ENCODE measurements around the gene ANKDD1A. TPM values are rescaled to one million over a fixed set of nuclear protein-coding genes. Genes with fewer than 3 reads are reported as not detected.

Gene ANKDD1A
- total RNA-seq, 4 donors from 2014 or later = 2.1 to 3.6 (median 2.8) TPM

GRCh38 chr15:64949383-64950186 lies 37.9 kb downstream of the ANKDD1A start:
- H3K4me1 ChIP-seq = no peaks in the 10 kb centered on the region
- H3K9me3 ChIP-seq = no peaks in the 10 kb centered on the region
- no peak for TF ChIP-seq CTCF (IDR thresholded peaks at IDR 0.05)
- TF ChIP-seq EP300 (IDR thresholded peaks at IDR 0.05) = no peak
- TF ChIP-seq POLR2AphosphoS5 (IDR thresholded peaks at IDR 0.05) = no peak
- TF ChIP-seq POLR2A (IDR thresholded peaks at IDR 0.05) = no peak
- peak in 1 of 2 donors; percentile 55 for DNase-seq (ENCODE audit: low spot score in 2 of 2)
- no peaks in the 10 kb centered on the region for H3K27me3 ChIP-seq
- peaks cover 3% of the 10 kb centered on the region for H3K36me3 ChIP-seq
- H3K27ac ChIP-seq = no peak overlapping the region
- 71% methylated on average over 4 of the region's 11 CpGs for WGBS
- H3K4me3 ChIP-seq = no peak overlapping the region

DNA sequence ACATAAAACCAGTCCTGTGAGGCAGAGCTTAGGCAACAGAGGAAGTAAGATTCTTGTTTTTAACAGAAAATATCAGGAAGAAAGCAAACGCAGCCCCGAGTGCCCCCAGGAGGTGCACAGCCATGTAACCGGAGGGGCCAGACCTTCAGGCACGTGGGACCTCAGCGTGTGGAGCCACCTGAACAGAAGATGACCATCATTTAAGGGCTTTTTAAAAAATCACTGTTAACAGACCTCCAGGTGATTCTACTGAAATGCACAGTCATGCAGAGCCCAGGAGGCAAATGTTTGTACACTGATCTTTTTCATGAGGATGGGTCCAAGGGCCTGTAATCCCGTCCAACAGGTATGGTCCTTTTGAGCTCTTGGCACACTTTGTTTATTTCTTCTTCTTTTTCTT lies 39.2 kb downstream of the ANKDD1A start:
- Histone ChIP-seq H3K36me3 (peaks cover 14% of the 10 kb centered on the region), H3K27ac (no peak overlapping the region), H3K4me1 (no peaks in the 10 kb centered on the region), H3K4me3 (no peak overlapping the region), H3K9me3 (no peaks in the 10 kb centered on the region), H3K27me3 (no peaks in the 10 kb centered on the region)
- DNase-seq (ENCODE audit: low spot score in 2 of 2) = peak in 1 of 2 donors; percentile 48
- 48% methylated on average over 6 of the region's 6 CpGs for WGBS
- TF ChIP-seq CTCF (IDR thresholded peaks at IDR 0.05) = no peak
- no peak for TF ChIP-seq EP300 (IDR thresholded peaks at IDR 0.05)
- no peak for TF ChIP-seq POLR2A (IDR thresholded peaks at IDR 0.05)
- TF ChIP-seq POLR2AphosphoS5 (IDR thresholded peaks at IDR 0.05) = no peak

DNA sequence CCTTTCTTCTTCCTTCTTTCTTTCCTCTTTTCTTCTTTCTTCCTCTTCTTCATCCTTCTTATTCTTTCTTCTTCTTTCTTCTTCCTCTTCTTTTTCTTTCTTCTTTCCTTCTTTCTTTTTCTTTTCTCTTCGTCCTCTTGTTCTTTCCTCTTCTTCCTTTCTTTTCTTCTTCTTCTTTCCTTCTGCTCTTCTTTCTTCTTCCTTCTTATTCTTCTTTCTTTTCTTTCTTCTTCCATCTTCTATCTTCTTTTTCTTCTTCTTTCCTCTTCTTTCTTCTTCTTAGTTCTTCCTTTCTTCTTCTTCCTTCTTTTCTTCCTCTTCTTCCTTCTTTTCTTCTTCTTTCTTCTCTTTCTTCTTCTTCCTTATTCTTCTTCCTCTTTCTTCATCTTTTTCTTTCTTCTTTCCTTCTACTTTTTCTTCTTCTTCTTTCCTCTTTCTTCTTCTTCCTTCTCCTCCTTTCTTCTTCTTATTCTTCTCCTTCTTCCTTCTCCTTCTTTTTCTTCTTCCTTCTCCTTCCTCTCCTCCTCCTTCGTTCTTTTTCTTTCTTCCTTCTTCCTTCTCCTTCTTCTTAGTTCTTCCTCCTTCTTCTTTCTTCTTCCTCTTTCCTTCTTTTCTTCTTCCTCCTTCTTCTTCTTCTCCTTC lies 40.2 kb downstream of the ANKDD1A start:
- H3K4me1 ChIP-seq = no peaks in the 10 kb centered on the region
- TF ChIP-seq EP300 (IDR thresholded peaks at IDR 0.05) (no peak), POLR2A (IDR thresholded peaks at IDR 0.05) (no peak), CTCF (IDR thresholded peaks at IDR 0.05) (no peak), POLR2AphosphoS5 (IDR thresholded peaks at IDR 0.05) (no peak)
- H3K4me3 ChIP-seq = no peak overlapping the region
- no peaks in the 10 kb centered on the region for H3K9me3 ChIP-seq
- no peak overlapping the region for H3K27ac ChIP-seq
- no peak for DNase-seq (ENCODE audit: low spot score in 2 of 2)
- WGBS = 96% methylated on average over 2 of the region's 2 CpGs
- peaks cover 24% of the 10 kb centered on the region for H3K36me3 ChIP-seq
- no peaks in the 10 kb centered on the region for H3K27me3 ChIP-seq

DNA sequence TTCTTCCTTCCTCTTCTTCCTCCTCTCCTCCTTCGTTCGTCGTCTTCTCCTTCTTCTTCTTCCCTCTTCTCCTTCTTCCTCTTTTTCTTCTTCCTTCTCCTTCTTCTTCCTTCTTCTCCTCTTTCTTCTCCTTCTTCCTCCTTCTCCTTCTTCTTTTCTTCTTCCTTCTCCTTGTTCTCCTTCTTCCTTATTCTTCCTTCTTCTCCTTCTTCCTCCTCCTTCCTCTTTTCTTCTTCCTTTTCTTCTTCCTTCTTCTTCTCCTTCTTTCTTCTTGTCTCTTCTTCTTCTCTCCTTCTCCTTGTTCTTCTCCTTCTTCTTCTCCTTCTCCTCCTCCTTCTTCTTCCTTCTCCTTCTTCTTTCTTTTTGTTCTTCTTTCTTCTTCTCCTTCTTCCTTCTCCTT lies 42.7 kb downstream of the ANKDD1A start:
- H3K4me1 ChIP-seq = no peaks in the 10 kb centered on the region
- H3K9me3 ChIP-seq = no peaks in the 10 kb centered on the region
- H3K4me3 ChIP-seq = no peak overlapping the region
- WGBS = 85% methylated on average over 2 of the region's 3 CpGs
- no peak for TF ChIP-seq CTCF (IDR thresholded peaks at IDR 0.05)
- H3K27ac ChIP-seq = no peak overlapping the region
- peaks cover 44% of the 10 kb centered on the region for H3K36me3 ChIP-seq
- no peaks in the 10 kb centered on the region for H3K27me3 ChIP-seq
- no peak for DNase-seq (ENCODE audit: low spot score in 2 of 2)

GRCh38 chr15:64959128-64959527 lies 47.4 kb downstream of the ANKDD1A start:
- Histone ChIP-seq H3K27ac (no peak overlapping the region), H3K4me3 (no peak overlapping the region), H3K9me3 (no peaks in the 10 kb centered on the region), H3K27me3 (no peaks in the 10 kb centered on the region), H3K4me1 (no peaks in the 10 kb centered on the region), H3K36me3 (peaks cover 91% of the 10 kb centered on the region)
- TF ChIP-seq POLR2AphosphoS5 (IDR thresholded peaks at IDR 0.05) = no peak
- TF ChIP-seq CTCF (IDR thresholded peaks at IDR 0.05) = no peak
- no peak for TF ChIP-seq EP300 (IDR thresholded peaks at IDR 0.05)
- TF ChIP-seq POLR2A (IDR thresholded peaks at IDR 0.05) = no peak
- DNase-seq (ENCODE audit: low spot score in 2 of 2) = peak in 1 of 2 donors; percentile 13
- 97% methylated on average over 9 of the region's 9 CpGs for WGBS
